ENCODE data around the gene TMIGD3.
A peak's percentile ranks its signal among the peaks of the same experiment; 100 is the strongest.
"Not testable (repeated sequence)": the region's sequence is repeated elsewhere in the genome, so short reads cannot be mapped to it uniquely, and the experiment has no call there.

TMIGD3 gene

GRCh38 chr1:111547786-111548185 is 44.4 kb upstream of the TMIGD3 start:
- not testable (repeated sequence) for H3K4me3 ChIP-seq (ENCODE audit: insufficient read depth in 1 of 2, low read depth in 1 of 2, low read length in 2 of 2); H2AK5ac ChIP-seq (ENCODE audit: low read length, severe bottlenecking); H3K9ac ChIP-seq (ENCODE audit: low read length); H3K4me1 ChIP-seq (ENCODE audit: control insufficient read depth, insufficient read depth, low read depth, low read length); H3K23ac ChIP-seq (ENCODE audit: low read length in 2 of 2); H3K79me1 ChIP-seq (replicated peaks; ENCODE audit: low read length, poor library complexity, severe bottlenecking); H3K36me3 ChIP-seq (ENCODE audit: control insufficient read depth in 1 of 2, insufficient read depth in 2 of 2, low read depth in 1 of 2, low read length in 2 of 2); H3K27me3 ChIP-seq (ENCODE audit: control insufficient read depth in 1 of 2, insufficient read depth in 1 of 2, low read length in 2 of 2); H2BK15ac ChIP-seq (ENCODE audit: low read depth, poor library complexity, severe bottlenecking); H2AFZ ChIP-seq (ENCODE audit: low read depth, low read length); H4K91ac ChIP-seq (ENCODE audit: low read length); H3K4me2 ChIP-seq (ENCODE audit: low read length, poor library complexity, severe bottlenecking); H2BK5ac ChIP-seq (ENCODE audit: low read depth, low read length, poor library complexity, severe bottlenecking); H2BK120ac ChIP-seq (ENCODE audit: low read depth, low read length); DNase-seq; H4K8ac ChIP-seq (ENCODE audit: low read length); H3K18ac ChIP-seq (ENCODE audit: low read depth in 1 of 2, low read length in 2 of 2); H2BK12ac ChIP-seq (ENCODE audit: low read length in 2 of 2); H3K4ac ChIP-seq (ENCODE audit: low read depth in 1 of 2, low read length in 2 of 2); H3K27ac ChIP-seq (ENCODE audit: low read length, poor library complexity, severe bottlenecking); H3K14ac ChIP-seq (ENCODE audit: low read length in 2 of 2); H3K9me3 ChIP-seq (ENCODE audit: control insufficient read depth, low read length)
- 100% methylated on average over 1 of the region's 1 CpG for WGBS

DNA sequence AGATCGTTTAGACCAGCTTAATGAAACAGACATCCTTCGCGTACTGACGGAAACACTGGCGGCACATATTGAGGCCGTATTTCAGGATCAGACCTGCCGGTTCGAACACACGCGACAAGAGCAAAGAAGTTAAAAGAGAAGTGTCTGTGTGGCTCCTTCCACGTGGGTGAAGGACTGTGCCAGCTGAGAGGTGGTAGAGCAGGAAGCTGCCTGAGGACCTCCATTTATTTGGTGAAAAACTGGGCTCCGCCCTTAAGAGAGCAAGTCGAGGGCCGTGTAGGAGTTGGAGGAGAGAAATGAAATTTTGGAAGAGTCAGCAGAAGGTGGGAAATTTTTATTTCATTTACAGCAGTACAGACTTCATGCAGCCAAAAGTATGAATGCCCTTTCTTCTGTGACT is 38.8 kb upstream of the TMIGD3 start:
- peaks cover 5% of the 10 kb centered on the region for H3K4me1 ChIP-seq (ENCODE audit: control insufficient read depth, insufficient read depth, low read depth, low read length)
- no peak overlapping the region for H4K91ac ChIP-seq (ENCODE audit: low read length)
- H3K36me3 ChIP-seq (ENCODE audit: control insufficient read depth in 1 of 2, insufficient read depth in 2 of 2, low read depth in 1 of 2, low read length in 2 of 2): no peaks in the 10 kb centered on the region
- no peaks in the 10 kb centered on the region for H3K9me3 ChIP-seq (ENCODE audit: control insufficient read depth, low read length)
- H3K23ac ChIP-seq (ENCODE audit: low read length in 2 of 2): no peak overlapping the region
- no peak overlapping the region for H3K4me2 ChIP-seq (ENCODE audit: low read length, poor library complexity, severe bottlenecking)
- H3K18ac ChIP-seq (ENCODE audit: low read depth in 1 of 2, low read length in 2 of 2): peak overlapping the region in 1 of 2 experiments; percentile 18
- H3K79me1 ChIP-seq (replicated peaks; ENCODE audit: low read length, poor library complexity, severe bottlenecking): no peaks in the 10 kb centered on the region
- peak overlapping the region; percentile 36 for H2AFZ ChIP-seq (ENCODE audit: low read depth, low read length)
- H3K9ac ChIP-seq (ENCODE audit: low read length): no peak overlapping the region
- WGBS: 58% methylated on average over 12 of the region's 14 CpGs
- DNase-seq: no peak
- no peaks in the 10 kb centered on the region for H3K27me3 ChIP-seq (ENCODE audit: control insufficient read depth in 1 of 2, insufficient read depth in 1 of 2, low read length in 2 of 2)
- no peak overlapping the region for H3K14ac ChIP-seq (ENCODE audit: low read length in 2 of 2)
- H3K4ac ChIP-seq (ENCODE audit: low read depth in 1 of 2, low read length in 2 of 2): no peak overlapping the region
- H4K8ac ChIP-seq (ENCODE audit: low read length): peak overlapping the region; percentile 67
- H2BK5ac ChIP-seq (ENCODE audit: low read depth, low read length, poor library complexity, severe bottlenecking): peak overlapping the region; percentile 86
- no peak overlapping the region for H3K4me3 ChIP-seq (ENCODE audit: insufficient read depth in 1 of 2, low read depth in 1 of 2, low read length in 2 of 2)
- no peak overlapping the region for H2BK12ac ChIP-seq (ENCODE audit: low read length in 2 of 2)
- peak overlapping the region; percentile 27 for H2BK120ac ChIP-seq (ENCODE audit: low read depth, low read length)
- peak overlapping the region; percentile 39 for H3K27ac ChIP-seq (ENCODE audit: low read length, poor library complexity, severe bottlenecking)
- H2BK15ac ChIP-seq (ENCODE audit: low read depth, poor library complexity, severe bottlenecking): no peak overlapping the region
- H2AK5ac ChIP-seq (ENCODE audit: low read length, severe bottlenecking): peak overlapping the region; percentile 96

DNA sequence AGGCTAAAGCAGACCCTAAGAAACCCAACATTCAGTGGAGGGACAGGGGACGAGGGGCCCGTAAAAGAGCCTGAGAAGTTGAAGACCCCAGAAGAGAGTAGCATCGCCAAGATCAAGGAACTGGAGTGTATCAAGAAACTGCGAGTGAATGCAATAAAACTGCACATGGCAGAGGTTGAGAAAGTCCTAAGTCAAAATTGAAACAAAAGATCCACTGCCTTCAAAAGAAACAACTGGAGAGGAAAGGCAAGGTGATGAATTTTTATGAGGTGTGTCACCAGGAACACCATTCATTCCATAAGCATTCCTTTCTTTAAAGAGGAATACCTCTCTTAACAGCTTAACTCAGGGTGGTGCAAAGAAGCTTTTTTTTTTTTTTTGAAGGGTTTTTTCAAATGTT is 38.3 kb upstream of the TMIGD3 start:
- no peak overlapping the region for H3K23ac ChIP-seq (ENCODE audit: low read length in 2 of 2)
- peak; percentile 11 for DNase-seq

GRCh38 chr1:111540928-111541327 is 37.5 kb upstream of the TMIGD3 start:
- no peak overlapping the region for H4K8ac ChIP-seq (ENCODE audit: low read length)
- DNase-seq: no peak
- no peaks in the 10 kb centered on the region for H3K9me3 ChIP-seq (ENCODE audit: control insufficient read depth, low read length)
- no peak overlapping the region for H2BK12ac ChIP-seq (ENCODE audit: low read length in 2 of 2)
- no peak overlapping the region for H4K91ac ChIP-seq (ENCODE audit: low read length)
- H3K27me3 ChIP-seq (ENCODE audit: control insufficient read depth in 1 of 2, insufficient read depth in 1 of 2, low read length in 2 of 2): no peaks in the 10 kb centered on the region
- H3K27ac ChIP-seq (ENCODE audit: low read length, poor library complexity, severe bottlenecking): no peak overlapping the region
- no peaks in the 10 kb centered on the region for H3K79me1 ChIP-seq (replicated peaks; ENCODE audit: low read length, poor library complexity, severe bottlenecking)
- no peak overlapping the region for H2BK5ac ChIP-seq (ENCODE audit: low read depth, low read length, poor library complexity, severe bottlenecking)
- no peak overlapping the region for H3K4me2 ChIP-seq (ENCODE audit: low read length, poor library complexity, severe bottlenecking)
- no peak overlapping the region for H3K4ac ChIP-seq (ENCODE audit: low read depth in 1 of 2, low read length in 2 of 2)
- H3K23ac ChIP-seq (ENCODE audit: low read length in 2 of 2): no peak overlapping the region
- H3K18ac ChIP-seq (ENCODE audit: low read depth in 1 of 2, low read length in 2 of 2): no peak overlapping the region
- no peak overlapping the region for H3K14ac ChIP-seq (ENCODE audit: low read length in 2 of 2)
- H2BK120ac ChIP-seq (ENCODE audit: low read depth, low read length): no peak overlapping the region
- no peak overlapping the region for H2BK15ac ChIP-seq (ENCODE audit: low read depth, poor library complexity, severe bottlenecking)
- no peak overlapping the region for H2AK5ac ChIP-seq (ENCODE audit: low read length, severe bottlenecking)
- no peaks in the 10 kb centered on the region for H3K36me3 ChIP-seq (ENCODE audit: control insufficient read depth in 1 of 2, insufficient read depth in 2 of 2, low read depth in 1 of 2, low read length in 2 of 2)
- peaks cover 5% of the 10 kb centered on the region for H3K4me1 ChIP-seq (ENCODE audit: control insufficient read depth, insufficient read depth, low read depth, low read length)
- H3K4me3 ChIP-seq (ENCODE audit: insufficient read depth in 1 of 2, low read depth in 1 of 2, low read length in 2 of 2): no peak overlapping the region
- no peak overlapping the region for H2AFZ ChIP-seq (ENCODE audit: low read depth, low read length)
- 83% methylated on average over 2 of the region's 3 CpGs for WGBS
- H3K9ac ChIP-seq (ENCODE audit: low read length): no peak overlapping the region

More for the DNA sequence above, 38.3 kb upstream of the TMIGD3 start:
- H3K36me3 ChIP-seq (ENCODE audit: control insufficient read depth in 1 of 2, insufficient read depth in 2 of 2, low read depth in 1 of 2, low read length in 2 of 2): no peaks in the 10 kb centered on the region
- H3K79me1 ChIP-seq (replicated peaks; ENCODE audit: low read length, poor library complexity, severe bottlenecking): no peaks in the 10 kb centered on the region
- no peak overlapping the region for H2AK5ac ChIP-seq (ENCODE audit: low read length, severe bottlenecking)
- 80% methylated on average over 4 of the region's 4 CpGs for WGBS
- H2BK5ac ChIP-seq (ENCODE audit: low read depth, low read length, poor library complexity, severe bottlenecking): no peak overlapping the region
- no peak overlapping the region for H2BK15ac ChIP-seq (ENCODE audit: low read depth, poor library complexity, severe bottlenecking)
- no peaks in the 10 kb centered on the region for H3K27me3 ChIP-seq (ENCODE audit: control insufficient read depth in 1 of 2, insufficient read depth in 1 of 2, low read length in 2 of 2)
- no peak overlapping the region for H3K4me2 ChIP-seq (ENCODE audit: low read length, poor library complexity, severe bottlenecking)
- H3K18ac ChIP-seq (ENCODE audit: low read depth in 1 of 2, low read length in 2 of 2): no peak overlapping the region
- no peak overlapping the region for H2BK120ac ChIP-seq (ENCODE audit: low read depth, low read length)
- H3K27ac ChIP-seq (ENCODE audit: low read length, poor library complexity, severe bottlenecking): peak overlapping the region; percentile 61
- H3K9me3 ChIP-seq (ENCODE audit: control insufficient read depth, low read length): no peaks in the 10 kb centered on the region
- no peak overlapping the region for H3K14ac ChIP-seq (ENCODE audit: low read length in 2 of 2)
- no peak overlapping the region for H3K9ac ChIP-seq (ENCODE audit: low read length)
- no peak overlapping the region for H3K4me3 ChIP-seq (ENCODE audit: insufficient read depth in 1 of 2, low read depth in 1 of 2, low read length in 2 of 2)
- no peak overlapping the region for H4K8ac ChIP-seq (ENCODE audit: low read length)
- no peak overlapping the region for H2AFZ ChIP-seq (ENCODE audit: low read depth, low read length)
- H4K91ac ChIP-seq (ENCODE audit: low read length): no peak overlapping the region
- no peak overlapping the region for H2BK12ac ChIP-seq (ENCODE audit: low read length in 2 of 2)
- no peak overlapping the region for H3K4ac ChIP-seq (ENCODE audit: low read depth in 1 of 2, low read length in 2 of 2)
- peaks cover 5% of the 10 kb centered on the region for H3K4me1 ChIP-seq (ENCODE audit: control insufficient read depth, insufficient read depth, low read depth, low read length)

Measured in mesenchymal stem cell (in vitro differentiated cells and primary cell).